ENCODE data around the gene KLF13.

Gene KLF13

GRCh38 chr15:31300208-31300661 is 26.4 kb upstream of the KLF13 start:
- no peak for DNase-seq (ENCODE audit: low read depth)

GRCh38 chr15:31300981-31301672 is 25.5 kb upstream of the KLF13 start:
- no peak for DNase-seq (ENCODE audit: low read depth)

DNA sequence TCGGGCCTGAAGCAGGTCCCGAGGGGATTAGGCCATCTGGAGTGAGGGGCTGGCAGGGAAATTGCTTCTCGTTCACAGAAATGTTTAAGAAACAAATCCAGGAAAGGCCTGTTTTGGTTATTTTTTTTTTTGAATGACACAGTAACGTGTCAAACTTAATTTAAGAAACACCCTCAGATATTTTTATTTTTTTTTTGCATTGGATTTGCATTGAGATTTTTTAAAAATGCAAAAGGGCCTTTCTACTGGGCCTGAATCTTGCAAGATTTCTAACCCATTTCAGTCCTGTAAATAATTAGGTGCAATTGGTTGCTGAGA is 25.0 kb upstream of the KLF13 start:
- no peak for DNase-seq (ENCODE audit: low read depth)

DNA sequence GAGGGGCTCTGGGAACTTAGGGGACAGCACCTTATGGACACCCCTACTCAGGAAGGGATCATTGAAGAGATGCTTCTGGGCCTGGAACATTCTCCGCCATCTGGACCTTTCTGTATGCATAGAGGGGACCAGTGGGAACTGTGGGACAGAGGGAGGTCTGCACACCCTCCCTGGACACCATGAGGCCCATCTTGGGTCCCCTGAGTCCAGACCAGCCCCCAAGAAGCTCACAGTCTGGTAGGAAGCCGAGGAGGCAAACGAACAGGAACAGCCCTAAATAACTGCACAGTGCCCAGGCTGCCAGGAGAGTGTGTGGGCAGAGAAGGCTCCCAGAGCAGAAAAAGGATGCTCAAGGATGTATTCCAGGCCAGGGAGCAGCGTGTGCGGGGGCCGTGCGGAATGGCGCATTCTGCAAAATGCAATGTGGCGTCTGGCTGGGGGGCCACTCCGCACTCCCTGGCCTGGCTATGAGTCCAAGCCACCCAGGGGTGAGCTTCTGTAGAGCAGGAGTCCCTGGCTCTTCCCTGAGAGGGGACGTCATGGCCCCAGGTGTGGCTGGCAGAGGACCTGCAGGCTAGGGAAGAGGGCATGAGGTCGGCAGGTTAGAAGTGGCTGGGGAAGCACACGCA is 24.5 kb upstream of the KLF13 start:
- DNase-seq (ENCODE audit: low read depth), result no peak

- no peak for DNase-seq (ENCODE audit: low read depth)
Observed at GRCh38 chr15:31302778-31303725, 23.6 kb upstream of the KLF13 start.

- no peak for DNase-seq (ENCODE audit: low read depth)
Observed at GRCh38 chr15:31303726-31304648, 22.6 kb upstream of the KLF13 start.

DNA sequence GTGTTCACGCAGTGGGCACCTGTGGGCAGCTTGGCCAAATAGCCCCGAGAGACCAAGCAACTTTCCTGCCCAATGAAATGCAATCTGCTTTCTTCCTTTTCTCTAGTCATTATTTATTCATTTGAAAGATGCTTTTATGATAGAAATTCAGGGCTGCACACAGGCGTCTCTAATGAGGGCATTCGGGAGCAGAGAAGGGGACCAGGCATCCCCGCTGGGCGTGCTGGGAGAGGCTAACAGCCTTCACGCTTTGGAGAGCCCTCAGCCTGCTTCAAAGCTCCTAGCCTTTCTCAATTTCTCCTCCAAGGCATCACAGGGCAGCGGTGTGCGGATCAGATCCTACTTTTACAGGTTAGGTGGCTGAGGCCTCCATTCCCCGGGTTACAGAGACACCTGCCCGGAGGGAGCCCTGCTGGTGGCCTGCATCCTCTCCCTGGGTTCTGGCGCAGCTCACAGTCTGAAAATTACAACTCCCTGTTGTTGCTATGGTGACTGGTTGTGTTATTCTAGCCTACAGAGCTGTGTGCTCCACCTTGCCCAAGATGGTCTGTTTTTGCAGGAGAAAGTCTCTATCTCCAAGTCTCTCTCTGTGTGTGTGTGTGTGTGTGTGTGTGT is 21.8 kb upstream of the KLF13 start:
- no peak for DNase-seq (ENCODE audit: low read depth)

DNA sequence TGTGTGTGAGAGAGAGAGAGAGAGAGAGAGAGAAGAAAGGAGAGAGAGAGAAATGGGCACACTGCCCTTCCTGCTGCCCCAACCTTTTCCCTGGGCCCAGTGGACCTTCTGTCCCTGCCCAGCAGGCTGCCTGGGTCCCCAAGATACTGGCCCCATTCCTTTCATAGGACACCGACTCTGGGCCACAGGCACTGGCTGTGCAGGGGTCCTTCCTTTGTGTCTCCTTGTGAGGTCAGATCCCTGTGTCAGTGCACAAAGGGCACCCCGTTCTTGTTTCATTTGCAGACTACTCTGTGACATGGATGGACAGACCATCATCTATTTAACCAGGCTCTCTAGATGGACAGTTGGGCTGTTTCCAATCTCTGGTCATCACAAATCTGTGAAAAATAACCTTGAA is 21.3 kb upstream of the KLF13 start:
- no peak for DNase-seq (ENCODE audit: low read depth)

- no peak for DNase-seq (ENCODE audit: low read depth)
Observed at GRCh38 chr15:31305796-31306425, 20.7 kb upstream of the KLF13 start.

DNA sequence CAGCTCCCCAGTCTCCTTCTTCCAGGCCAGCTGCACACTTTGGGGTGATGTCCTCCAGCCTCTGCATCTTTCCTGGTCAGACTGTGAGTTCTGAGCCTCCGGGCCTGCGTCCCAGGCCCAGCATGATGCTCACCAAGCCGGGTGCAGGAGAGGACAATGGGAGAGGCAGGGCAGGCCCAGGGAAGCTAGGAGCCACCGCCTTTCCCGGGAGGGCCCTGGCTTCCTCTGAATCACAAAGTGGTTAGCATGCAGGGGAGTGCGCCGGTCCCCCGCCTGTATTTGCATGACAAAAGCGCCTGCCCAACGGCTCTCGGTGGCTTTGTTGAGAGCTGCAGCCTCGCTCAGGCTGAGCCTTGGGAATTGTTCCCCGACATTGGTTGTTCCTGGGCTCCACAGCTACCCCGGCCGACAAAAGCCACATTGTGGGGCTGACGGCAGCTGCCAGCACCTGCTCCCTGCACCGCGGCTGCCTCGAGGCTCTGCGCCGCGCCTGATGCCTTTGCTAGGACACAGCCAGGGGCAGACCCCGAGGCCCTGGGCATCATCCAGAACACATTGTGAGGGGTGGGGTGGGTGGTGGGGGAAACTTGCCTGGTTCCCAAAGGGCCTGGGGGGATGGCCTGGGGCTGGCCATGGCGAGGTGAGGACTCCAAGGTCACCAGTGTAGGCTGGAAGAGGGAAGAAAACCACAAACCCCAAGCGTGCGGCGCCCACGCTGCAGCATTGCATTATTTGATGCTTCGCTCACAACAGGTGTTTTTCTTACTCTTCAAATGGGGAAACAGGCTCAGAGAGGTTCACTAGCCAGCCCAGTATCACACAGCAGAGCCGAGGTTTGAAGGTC is 20.0 kb upstream of the KLF13 start:
- no peak for DNase-seq (ENCODE audit: low read depth)

- no peak for DNase-seq (ENCODE audit: low read depth)
Observed at GRCh38 chr15:31307270-31308184, 19.1 kb upstream of the KLF13 start.

DNA sequence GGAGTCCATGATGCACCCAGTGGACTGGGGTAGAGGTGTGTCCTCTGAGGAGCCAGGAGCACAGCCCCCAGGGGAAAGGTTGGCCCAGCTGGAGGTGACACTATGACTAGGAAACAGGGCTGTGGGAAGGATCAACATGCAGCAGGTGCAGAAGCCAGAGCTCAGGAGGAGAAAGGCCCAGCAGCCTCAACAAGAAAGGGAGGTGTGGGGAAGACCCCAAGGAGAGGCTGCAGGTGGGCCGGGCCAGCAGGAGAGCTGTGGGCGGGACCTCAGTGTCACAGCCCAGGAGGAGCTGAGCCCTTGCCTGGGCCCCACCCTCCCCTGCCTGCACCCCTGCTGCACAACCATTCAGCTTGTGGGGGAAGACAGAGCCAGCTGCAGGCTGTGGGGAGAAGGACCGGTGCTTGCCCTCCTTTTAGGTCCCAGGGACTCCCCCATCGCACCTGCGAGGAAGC is 18.4 kb upstream of the KLF13 start:
- DNase-seq (ENCODE audit: low read depth), result no peak

DNA sequence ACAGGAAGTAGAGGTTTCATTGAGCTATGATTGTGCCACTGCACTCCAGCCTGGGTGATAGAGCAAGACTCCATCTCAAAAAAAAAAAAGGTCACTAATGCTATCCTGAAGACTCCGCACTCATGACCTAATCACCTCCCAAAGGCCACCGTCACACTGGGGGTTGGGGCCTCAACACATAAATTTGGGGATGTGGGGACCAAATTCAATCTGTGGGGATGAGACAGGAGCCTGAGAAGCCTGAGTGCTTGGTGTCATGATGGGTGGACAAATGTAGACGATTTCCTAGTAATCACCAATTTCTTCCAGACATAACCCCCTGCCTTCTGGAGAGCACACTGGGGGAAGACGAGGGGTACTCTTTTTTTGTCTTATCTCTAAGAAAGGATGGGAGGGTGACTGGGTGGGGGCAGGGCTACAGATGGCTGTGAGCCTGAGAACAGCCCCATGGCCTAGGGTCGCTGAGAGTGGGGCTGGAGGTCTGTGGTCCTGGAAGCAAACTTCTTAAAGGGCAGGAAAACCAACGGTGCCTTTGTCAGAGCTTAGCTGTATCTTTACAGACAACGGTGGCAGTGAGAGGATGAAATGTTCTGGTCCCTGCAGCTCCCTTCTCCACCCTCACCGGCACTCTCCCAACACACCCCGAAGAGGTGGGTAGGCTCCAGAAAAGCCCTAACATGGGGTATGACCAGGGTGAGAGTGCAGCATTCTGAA is 16.6 kb upstream of the KLF13 start:
- no peak for DNase-seq (ENCODE audit: low read depth)

- DNase-seq (ENCODE audit: low read depth), result no peak
Observed at GRCh38 chr15:31311735-31312619, 14.7 kb upstream of the KLF13 start.

DNA sequence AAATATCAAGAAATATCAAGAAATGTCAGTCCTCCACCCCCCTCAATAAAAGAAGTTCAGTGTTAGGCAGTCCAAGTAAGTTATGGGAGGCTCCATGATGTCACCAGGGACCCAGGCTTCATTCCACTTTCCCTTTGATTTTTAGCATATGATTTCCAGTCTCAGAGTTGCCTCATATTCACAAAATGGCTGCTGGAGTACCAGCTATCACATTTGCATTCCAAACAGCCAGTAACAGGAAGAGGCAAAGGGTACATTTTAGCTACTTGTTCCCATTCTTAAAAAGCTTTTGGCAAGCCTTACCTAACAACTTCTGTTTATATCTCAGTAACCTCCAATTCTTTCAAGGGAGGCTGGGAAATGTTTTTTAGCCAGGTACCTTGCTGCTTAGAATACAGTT is 13.4 kb upstream of the KLF13 start:
- DNase-seq (ENCODE audit: low read depth), result no peak

- DNase-seq (ENCODE audit: low read depth), result no peak
Observed at GRCh38 chr15:31314380-31314779, 12.3 kb upstream of the KLF13 start.

- no peak for DNase-seq (ENCODE audit: low read depth)
Observed at GRCh38 chr15:31316135-31316795, 10.4 kb upstream of the KLF13 start.

All from CMK (cell line).